H1 (cell line): ENCODE results near the gene SPINK5.

ENCODE experiments used
- BRCA1 ChIP-seq: IDR thresholded peaks from 2 replicates; pipeline ENCODE4 v1.6.1; 2012; ENCODE audit warnings: low read depth, low read length, improper control_type of control experiment
- CTCF ChIP-seq, 3 experiments: IDR thresholded peaks; 1 replicate in 2 of 3; 2 replicates in 1 of 3; pipeline versions ENCODE4 v1.5.1 to v1.6.1; 2011; ENCODE audit warnings: low read length in 3 of 3, mild to moderate bottlenecking in 3 of 3, inconsistent platforms in 2 of 3, low read depth in 1 of 3, moderate library complexity in 1 of 3; ENCODE audit not compliant: insufficient read depth in 1 of 3; ENCODE audit errors: control extremely low read depth in 1 of 3
- SRF ChIP-seq: IDR thresholded peaks from 2 replicates; pipeline ENCODE4 v1.6.1; 2011; ENCODE audit warnings: mild to moderate bottlenecking, low read depth, low read length, moderate library complexity

- TF ChIP-seq CTCF (IDR thresholded peaks at IDR 0.05; ENCODE audit: control extremely low read depth in 1 of 3, insufficient read depth in 1 of 3, low read depth in 1 of 3, low read length in 3 of 3) (no peak), SRF (no peak), BRCA1 (no peak)
These were observed 98.3 kb downstream of the SPINK5 start for GRCh38 chr5:148162038-148162437.
